Medulla oblongata (tissue), 1 donor: ENCODE data around the gene BLID.
A peak's percentile ranks its signal among the peaks of the same experiment; 100 is the strongest.

Experiments
- DNase-seq: peaks from one replicate; pipeline ENCODE4 v3.0.0-alpha.2; 2015; ENCODE audit errors: extremely low spot score

The BLID gene

GRCh38 chr11:122140500-122140899 lies 24.5 kb upstream of the BLID start:
- DNase-seq: no peak

DNA sequence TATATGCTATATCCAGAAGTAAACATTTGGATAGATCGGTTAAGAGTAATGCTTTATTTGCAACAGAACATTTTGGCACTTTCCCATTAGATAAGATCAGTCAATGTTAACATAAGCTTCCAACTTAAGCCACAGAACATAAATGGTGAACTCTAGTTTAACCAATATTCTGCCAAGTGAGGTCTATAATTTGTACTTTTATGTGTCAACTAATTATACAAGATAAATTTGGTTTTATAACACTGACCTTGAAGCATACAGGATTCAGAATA lies 23.5 kb upstream of the BLID start:
- DNase-seq: no peak

DNA sequence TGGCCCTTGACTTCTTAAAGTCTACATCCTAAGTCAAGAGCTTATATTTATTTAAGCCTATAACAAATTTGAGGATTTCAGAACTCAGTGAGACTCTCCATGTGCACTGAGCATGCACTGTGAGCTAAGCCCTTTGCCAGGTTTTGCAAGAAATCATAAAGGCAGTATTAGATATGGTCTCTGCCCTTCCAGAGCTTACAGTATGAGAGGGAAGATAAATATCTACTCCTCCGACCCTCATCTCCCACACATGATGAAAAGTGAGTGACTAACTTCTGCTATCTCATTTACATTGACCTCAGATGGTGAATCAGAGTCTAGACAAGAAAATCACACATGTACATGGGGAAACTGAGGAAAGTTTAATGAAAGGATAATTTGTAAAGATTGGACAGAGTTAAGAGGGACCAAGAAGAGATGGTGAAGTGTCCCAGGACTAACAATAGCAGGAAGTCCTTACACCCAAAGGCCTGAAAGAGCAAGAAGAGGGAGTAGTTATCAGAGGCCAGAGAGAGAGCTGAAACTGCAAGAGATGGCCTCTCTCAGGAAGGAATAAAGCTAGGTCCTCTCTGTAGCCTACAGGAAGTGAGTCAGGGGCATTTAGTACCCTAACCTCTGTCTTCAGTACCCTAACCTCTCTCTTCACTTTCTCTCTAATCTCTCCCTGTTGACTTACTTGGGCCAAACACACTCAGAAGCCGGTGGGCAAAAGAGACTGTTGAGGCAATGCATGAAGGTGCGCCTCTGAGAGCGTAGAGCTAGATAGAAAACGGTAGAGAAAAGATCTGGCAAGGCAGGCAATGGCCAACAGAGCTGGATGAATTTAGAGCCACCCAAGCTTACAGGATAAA lies 23.0 kb upstream of the BLID start:
- DNase-seq: no peak

DNA sequence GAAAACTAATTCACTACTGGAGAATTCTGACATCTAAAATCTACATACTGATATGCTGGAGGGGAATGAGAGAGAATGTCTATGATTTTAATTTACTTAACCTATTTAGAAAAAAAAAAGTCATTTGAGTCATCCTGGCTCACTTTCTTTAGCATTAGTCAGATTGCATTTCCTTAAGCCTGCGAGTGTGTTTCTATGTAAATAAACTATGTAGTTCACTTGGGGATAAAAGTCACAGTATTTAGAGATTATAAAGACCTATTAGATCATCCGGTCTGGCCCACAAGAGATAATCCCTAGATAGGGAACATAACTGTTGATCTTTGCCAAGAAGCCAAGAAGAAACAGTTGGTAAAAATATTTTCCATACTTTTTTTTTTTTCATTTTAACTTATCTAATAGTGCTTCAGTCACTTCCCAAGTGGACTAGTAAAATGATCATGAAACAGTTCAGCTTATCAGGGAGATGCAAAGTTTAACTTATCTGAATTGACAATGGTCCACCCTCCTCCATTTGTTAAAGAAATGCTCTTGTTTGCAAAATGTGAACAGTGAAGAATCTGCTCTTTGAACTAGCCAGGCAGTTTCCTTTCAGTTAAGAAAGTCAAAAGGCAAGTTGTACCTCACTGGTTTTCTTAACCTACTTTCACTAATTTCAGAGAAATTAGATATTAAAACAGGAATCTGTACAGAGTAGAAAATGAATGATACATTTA lies 21.2 kb upstream of the BLID start:
- DNase-seq: no peak

- DNase-seq: no peak
These were observed 15.1 kb upstream of the BLID start for GRCh38 chr11:122131126-122131525.

- no peak for DNase-seq
These were observed 12.1 kb upstream of the BLID start for GRCh38 chr11:122128146-122128545.

- DNase-seq: no peak
These were observed 11.0 kb upstream of the BLID start for GRCh38 chr11:122127020-122127419.

DNA sequence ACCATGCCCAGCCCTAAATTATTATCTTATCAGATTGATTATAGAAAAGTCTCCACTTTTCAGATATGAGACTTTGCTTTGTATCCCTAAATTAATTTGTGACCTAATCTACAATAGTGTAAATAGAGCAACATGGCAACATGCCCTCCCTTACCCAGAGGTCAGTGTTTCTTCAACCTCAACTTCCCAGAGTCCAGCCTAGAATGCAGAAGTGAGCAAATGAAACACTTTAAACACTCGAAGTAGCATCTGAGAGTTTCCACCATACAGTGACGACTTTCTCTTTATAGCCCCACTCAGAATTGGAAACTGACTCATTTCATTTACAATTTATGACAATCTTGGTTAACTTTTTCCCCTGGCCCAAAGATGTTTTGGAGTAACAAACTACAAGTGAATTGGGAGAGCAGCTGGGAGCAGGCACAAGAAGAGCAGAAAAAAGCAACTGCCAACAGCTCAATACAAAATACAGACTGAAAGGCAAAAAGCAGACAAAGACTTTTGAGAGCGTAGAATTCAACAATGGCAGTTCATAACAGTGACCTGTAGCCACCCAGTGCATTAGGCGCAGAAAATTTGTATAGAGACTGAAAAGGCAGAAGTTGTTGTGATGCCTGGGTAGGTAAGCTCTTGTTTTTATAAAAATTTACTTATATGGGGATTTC lies 10.1 kb upstream of the BLID start:
- DNase-seq: peak; percentile 51

DNA sequence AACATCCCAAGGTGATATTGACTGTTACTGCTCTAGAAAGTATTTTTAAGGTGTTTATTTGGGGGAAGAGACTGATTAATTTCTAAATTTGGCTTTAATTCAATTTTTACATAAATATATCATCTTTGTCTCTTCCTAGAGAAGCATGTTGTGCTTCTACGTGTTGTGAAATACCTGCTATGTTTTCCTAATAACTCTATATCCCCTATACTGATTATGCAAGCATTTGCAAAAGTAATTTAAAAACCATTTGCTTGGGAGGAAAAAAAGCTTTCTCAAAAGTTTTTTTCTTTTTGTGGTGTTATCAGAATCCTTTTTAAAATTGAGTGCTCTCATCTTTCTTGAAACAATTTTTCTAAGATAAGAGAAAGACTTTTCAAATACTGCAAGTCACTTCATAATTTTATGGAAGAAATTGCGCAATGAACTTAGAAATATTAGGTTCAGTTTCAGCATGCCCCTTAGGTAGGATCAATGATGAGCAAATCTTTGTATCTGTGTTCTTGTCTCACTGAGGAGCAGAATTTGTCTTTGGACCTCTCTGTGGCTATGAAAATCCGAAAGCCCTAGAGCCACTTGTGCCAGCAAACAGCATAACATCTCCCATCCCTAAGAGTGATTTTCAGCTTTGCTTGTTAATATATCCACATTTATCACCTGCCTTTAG lies 7.4 kb upstream of the BLID start:
- no peak for DNase-seq

GRCh38 chr11:122122179-122122578 lies 6.2 kb upstream of the BLID start:
- DNase-seq: no peak

- DNase-seq: no peak
These were observed 4.1 kb upstream of the BLID start for GRCh38 chr11:122120096-122120495.

- no peak for DNase-seq
These were observed 576 bp upstream of the BLID start for GRCh38 chr11:122116591-122116990.

GRCh38 chr11:122114976-122115375 lies 1.0 kb downstream of the BLID start:
- no peak for DNase-seq

DNA sequence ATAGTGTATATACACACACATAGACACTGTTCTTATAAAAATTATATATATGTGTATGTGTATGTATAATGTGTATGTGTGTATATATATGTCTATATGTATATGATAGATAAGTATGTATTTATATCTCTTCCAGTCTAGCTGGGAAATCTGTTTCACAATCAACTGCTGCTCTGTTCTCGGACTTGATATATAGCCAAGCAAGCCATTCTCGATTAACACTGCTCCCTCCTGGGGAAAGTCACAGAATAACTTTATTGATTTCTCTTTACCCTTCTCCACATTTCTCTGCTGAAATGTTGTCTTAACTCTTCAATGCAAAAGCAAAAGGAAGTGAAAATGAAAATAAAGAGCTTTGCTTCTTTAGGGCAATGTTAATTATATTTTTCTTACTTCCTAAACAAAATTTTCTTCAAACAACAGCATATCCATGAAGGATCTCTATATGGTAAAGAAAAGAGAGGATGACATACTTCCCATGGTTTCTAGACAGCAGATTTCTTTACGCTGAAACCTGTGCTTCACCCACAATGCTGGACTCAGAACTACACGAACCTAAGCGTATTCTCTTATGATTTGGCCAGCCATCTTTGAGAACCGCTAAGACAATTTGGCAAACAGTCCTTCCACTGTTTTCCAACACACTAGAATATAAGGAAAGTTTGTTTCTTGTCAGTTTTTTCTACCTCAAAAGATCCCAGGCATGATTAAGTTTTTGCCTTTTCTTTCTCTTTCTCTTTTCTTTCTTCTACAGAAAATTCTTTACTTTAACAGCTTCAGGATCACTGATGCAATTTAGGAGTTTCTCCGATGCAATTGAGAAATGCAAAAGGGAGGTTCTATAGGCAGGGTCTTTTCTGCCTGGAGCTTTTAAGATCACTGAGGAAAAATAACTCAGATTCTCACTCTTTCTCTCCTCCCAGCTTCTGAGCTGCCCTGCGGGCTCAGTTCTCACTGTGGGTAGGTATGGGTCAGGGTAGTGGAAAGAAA lies 1.9 kb downstream of the BLID start:
- peak; percentile 55 for DNase-seq

DNA sequence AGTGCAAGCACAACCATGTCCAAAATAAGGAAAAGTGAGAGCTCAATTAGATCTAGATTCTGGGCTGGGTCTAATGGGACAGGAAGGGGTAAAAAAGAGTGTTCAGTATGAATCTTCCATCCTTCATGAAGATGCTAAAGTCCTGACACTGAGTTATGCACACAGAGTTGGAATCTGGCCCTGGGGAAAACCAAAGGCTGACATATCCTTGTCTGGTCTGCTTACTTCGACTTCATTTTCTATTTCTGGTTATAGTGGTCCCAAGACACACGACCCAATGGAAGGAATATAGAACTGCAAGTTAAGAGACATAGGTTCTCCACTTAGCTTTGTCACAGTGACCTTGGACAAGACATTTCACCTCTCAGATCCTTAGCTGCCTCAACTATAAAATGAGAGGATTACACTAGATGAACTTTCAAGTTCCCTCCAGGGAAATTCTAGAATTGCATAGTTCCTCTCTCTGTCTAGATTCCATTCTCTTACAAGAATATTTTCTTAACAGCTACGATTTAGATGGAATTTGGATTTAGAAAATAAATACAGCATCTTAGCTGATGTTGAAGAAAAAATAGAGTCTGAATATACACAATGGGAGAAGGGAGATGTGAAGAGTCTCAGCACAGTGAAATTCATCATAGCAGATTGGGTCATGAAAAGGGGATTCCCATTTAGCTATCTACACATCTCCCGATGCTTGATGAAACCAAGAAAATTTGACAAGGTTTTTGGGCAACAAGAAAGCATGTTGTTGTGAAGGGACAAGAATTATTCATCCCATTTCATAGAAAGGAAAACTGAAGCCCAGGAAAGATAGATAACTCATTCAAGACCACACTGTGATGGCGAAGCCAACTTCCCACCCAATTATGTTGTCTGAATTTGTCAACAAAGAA lies 3.3 kb downstream of the BLID start:
- no peak for DNase-seq

- no peak for DNase-seq
These were observed 6.1 kb downstream of the BLID start for GRCh38 chr11:122109932-122110331.

- no peak for DNase-seq
These were observed 7.2 kb downstream of the BLID start for GRCh38 chr11:122108828-122109227.

GRCh38 chr11:122108192-122108799 lies 7.7 kb downstream of the BLID start:
- DNase-seq: peak; percentile 87

DNA sequence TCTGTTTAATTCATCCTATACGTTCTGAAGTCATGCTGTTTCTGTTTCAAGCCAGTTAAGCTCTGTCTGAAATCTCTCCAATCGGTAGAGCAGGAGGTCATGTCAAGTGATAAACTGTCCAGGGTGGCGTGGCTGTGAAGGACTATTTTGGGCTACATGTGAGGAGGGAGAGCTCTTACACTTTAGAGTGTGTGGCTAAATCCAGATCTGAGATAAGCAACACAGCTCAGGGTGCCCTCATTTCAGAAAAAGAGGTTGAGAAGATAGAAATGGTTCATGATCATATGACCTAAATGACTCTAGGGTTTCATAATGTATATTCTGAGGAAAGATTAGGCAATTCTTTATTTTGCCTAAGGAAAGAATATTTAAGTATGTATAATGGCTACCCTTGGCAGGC lies 8.4 kb downstream of the BLID start:
- DNase-seq: no peak

DNA sequence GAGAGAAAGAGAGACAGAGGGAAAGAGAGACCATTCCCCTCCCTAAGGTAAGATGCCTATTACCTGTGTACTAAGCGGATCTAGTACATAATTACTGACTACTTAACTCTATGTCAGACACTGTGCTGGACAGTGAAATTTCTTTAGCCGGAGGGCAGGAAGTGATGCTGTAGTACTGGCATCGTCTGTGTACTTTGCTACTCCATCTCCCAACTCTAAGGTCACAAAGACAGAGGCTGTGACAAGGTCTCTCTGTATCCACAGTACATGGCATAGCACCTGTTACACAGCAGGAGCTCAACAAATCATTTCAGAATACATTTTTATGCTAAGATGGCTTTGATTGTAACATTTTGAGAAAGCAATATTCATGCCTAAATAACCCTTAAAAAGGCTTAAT lies 9.0 kb downstream of the BLID start:
- no peak for DNase-seq
